ENCODE results near the gene ZNF302.

The ZNF302 gene

GRCh38 chr19:34655651-34656050, 21.8 kb upstream of the ZNF302 start:
- H3K36me3 ChIP-seq (ENCODE audit: insufficient read depth, low read length), result no peaks in the 10 kb centered on the region
- no peaks in the 10 kb centered on the region for H3K27me3 ChIP-seq (ENCODE audit: insufficient read depth, low read length)
- no peak overlapping the region for H3K27ac ChIP-seq (ENCODE audit: low read depth, low read length, poor library complexity, severe bottlenecking)
- no peaks in the 10 kb centered on the region for H4K20me1 ChIP-seq (ENCODE audit: insufficient read depth, low read length)
- no peak overlapping the region for H3K9ac ChIP-seq (ENCODE audit: low read length)
- H3K4me3 ChIP-seq (ENCODE audit: low read depth, low read length, poor library complexity, severe bottlenecking), result no peak overlapping the region
- no peaks in the 10 kb centered on the region for H3K9me2 ChIP-seq (ENCODE audit: low read depth, low read length)
- no peak overlapping the region for H2AFZ ChIP-seq (ENCODE audit: low read length)
- H3K9me3 ChIP-seq (ENCODE audit: low read length), result 0 out of 2 replicates have a peak, but pooled peaks cover 7% of the 10 kb centered on the region
- H3K79me2 ChIP-seq (ENCODE audit: insufficient read depth, low read length), result no peaks in the 10 kb centered on the region
- no peak overlapping the region for H3K4me2 ChIP-seq (ENCODE audit: low read length)
- TF ChIP-seq CTCF (IDR thresholded peaks at IDR 0.05; ENCODE audit: low read length), result no peak
- TF ChIP-seq EZH2 (IDR thresholded peaks at IDR 0.05; ENCODE audit: borderline replicate concordance, low read length), result no peak
- no peaks in the 10 kb centered on the region for H3F3A ChIP-seq (ENCODE audit: insufficient read depth, low read length)
- H3K4me1 ChIP-seq (ENCODE audit: insufficient read depth, low read length, severe bottlenecking), result no peaks in the 10 kb centered on the region

DNA sequence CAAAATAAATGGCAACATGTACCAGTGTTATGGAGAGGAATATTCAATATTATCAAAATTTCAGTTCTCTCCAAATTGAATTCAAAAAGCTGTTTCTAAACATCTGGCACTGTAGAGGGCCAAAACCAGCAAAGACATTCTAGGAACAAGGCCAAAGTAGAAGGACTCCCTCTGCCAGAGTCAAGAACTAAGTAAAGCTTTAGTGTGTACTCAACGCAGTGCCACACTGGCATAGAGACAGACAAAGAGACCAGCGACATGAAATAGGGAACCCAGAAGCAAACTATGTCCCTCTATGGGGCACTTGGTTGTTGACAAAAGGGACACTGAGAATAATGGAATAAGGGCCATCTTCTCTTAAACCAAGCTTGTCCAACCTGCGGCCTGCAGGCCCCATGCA, 16.1 kb upstream of the ZNF302 start:
- H3F3A ChIP-seq (ENCODE audit: insufficient read depth, low read length), result no peaks in the 10 kb centered on the region
- H3K9me2 ChIP-seq (ENCODE audit: low read depth, low read length), result no peaks in the 10 kb centered on the region
- no peak overlapping the region for H3K4me2 ChIP-seq (ENCODE audit: low read length)
- no peak overlapping the region for H3K27ac ChIP-seq (ENCODE audit: low read depth, low read length, poor library complexity, severe bottlenecking)
- H3K36me3 ChIP-seq (ENCODE audit: insufficient read depth, low read length), result no peaks in the 10 kb centered on the region
- no peak overlapping the region for H2AFZ ChIP-seq (ENCODE audit: low read length)
- H3K27me3 ChIP-seq (ENCODE audit: insufficient read depth, low read length), result no peaks in the 10 kb centered on the region
- H3K79me2 ChIP-seq (ENCODE audit: insufficient read depth, low read length), result no peaks in the 10 kb centered on the region
- no peaks in the 10 kb centered on the region for H4K20me1 ChIP-seq (ENCODE audit: insufficient read depth, low read length)
- no peaks in the 10 kb centered on the region for H3K4me1 ChIP-seq (ENCODE audit: insufficient read depth, low read length, severe bottlenecking)
- no peaks in the 10 kb centered on the region for H3K9me3 ChIP-seq (ENCODE audit: low read length)
- TF ChIP-seq EZH2 (IDR thresholded peaks at IDR 0.05; ENCODE audit: borderline replicate concordance, low read length) (no peak), CTCF (IDR thresholded peaks at IDR 0.05; ENCODE audit: low read length) (no peak)
- no peak overlapping the region for H3K4me3 ChIP-seq (ENCODE audit: low read depth, low read length, poor library complexity, severe bottlenecking)
- no peak overlapping the region for H3K9ac ChIP-seq (ENCODE audit: low read length)

GRCh38 chr19:34662919-34663318, 14.6 kb upstream of the ZNF302 start:
- Histone ChIP-seq H3K4me2 (ENCODE audit: low read length) (no peak overlapping the region), H3K27me3 (ENCODE audit: insufficient read depth, low read length) (no peaks in the 10 kb centered on the region), H2AFZ (ENCODE audit: low read length) (no peak overlapping the region), H3K9me3 (ENCODE audit: low read length) (no peaks in the 10 kb centered on the region), H3F3A (ENCODE audit: insufficient read depth, low read length) (no peaks in the 10 kb centered on the region), H4K20me1 (ENCODE audit: insufficient read depth, low read length) (no peaks in the 10 kb centered on the region), H3K9me2 (ENCODE audit: low read depth, low read length) (no peaks in the 10 kb centered on the region), H3K79me2 (ENCODE audit: insufficient read depth, low read length) (no peaks in the 10 kb centered on the region), H3K4me3 (ENCODE audit: low read depth, low read length, poor library complexity, severe bottlenecking) (no peak overlapping the region), H3K4me1 (ENCODE audit: insufficient read depth, low read length, severe bottlenecking) (peaks cover 5% of the 10 kb centered on the region), H3K36me3 (ENCODE audit: insufficient read depth, low read length) (no peaks in the 10 kb centered on the region), H3K9ac (ENCODE audit: low read length) (no peak overlapping the region), H3K27ac (ENCODE audit: low read depth, low read length, poor library complexity, severe bottlenecking) (no peak overlapping the region)
- TF ChIP-seq EZH2 (IDR thresholded peaks at IDR 0.05; ENCODE audit: borderline replicate concordance, low read length) (no peak), CTCF (IDR thresholded peaks at IDR 0.05; ENCODE audit: low read length) (peak; percentile 74)
